ENCODE measurements around the gene NDEL1.

DNA sequence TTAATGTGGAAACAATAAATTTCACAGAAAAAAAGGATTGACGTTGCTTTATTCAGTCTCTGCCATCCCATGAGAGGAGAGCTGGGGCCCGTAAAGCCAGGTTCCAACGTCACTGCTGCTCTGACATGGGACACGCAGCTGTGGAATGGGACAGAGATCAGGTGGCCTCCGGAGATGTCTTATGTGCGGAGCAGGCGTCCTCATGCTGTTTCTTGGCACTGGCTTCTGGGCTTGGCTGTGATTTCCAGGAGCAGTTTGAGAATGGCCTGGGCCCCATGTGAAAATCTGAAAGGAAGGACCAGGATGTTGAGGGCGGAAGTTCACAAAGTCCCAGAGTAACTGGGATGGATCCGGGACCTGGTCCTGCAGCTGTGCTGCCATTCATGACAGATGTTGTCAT is 32.4 kb downstream of the NDEL1 start:
- TF ChIP-seq, protein P1, sequence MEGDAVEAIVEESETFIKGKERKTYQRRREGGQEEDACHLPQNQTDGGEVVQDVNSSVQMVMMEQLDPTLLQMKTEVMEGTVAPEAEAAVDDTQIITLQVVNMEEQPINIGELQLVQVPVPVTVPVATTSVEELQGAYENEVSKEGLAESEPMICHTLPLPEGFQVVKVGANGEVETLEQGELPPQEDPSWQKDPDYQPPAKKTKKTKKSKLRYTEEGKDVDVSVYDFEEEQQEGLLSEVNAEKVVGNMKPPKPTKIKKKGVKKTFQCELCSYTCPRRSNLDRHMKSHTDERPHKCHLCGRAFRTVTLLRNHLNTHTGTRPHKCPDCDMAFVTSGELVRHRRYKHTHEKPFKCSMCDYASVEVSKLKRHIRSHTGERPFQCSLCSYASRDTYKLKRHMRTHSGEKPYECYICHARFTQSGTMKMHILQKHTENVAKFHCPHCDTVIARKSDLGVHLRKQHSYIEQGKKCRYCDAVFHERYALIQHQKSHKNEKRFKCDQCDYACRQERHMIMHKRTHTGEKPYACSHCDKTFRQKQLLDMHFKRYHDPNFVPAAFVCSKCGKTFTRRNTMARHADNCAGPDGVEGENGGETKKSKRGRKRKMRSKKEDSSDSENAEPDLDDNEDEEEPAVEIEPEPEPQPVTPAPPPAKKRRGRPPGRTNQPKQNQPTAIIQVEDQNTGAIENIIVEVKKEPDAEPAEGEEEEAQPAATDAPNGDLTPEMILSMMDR (IDR thresholded peaks at IDR 0.05; ENCODE audit: borderline replicate concordance, extremely low read depth, low read length, poor library complexity, severe bottlenecking) = no peak
- TF ChIP-seq EZH2 (IDR thresholded peaks at IDR 0.05; ENCODE audit: borderline replicate concordance, low read depth, low read length, severe bottlenecking) = no peak

Data from DND-41 (cell line).